Ovary (tissue), 9 donors: ENCODE data around the gene NEURL2. TPM values are rescaled to one million over a fixed set of nuclear protein-coding genes. Genes with fewer than 3 reads are reported as not detected.
A peak's percentile ranks its signal among the peaks of the same experiment; 100 is the strongest.

Source experiments
- DNase-seq, 5 donors: peaks; one replicate each; pipeline ENCODE4 v3.0.0-alpha.2; 2019 to 2020
- H3K27ac ChIP-seq, 2 donors: fragments of 200-600 bp; one replicate each; pipeline versions ENCODE4 v1.5.1 to v1.8.0; 2019 to 2022
- H3K27me3 ChIP-seq: fragments of 200-600 bp; one replicate; pipeline ENCODE4 v1.8.0; 2022
- H3K36me3 ChIP-seq: fragments of 200-600 bp; sonication (generic); one replicate; pipeline ENCODE4 v1.5.1; 2019
- H3K4me1 ChIP-seq: one replicate; pipeline ENCODE4 v1.8.1; 2013; ENCODE audit warnings: mild to moderate bottlenecking, moderate library complexity; ENCODE audit not compliant: insufficient read depth
- H3K4me3 ChIP-seq: fragments of 200-600 bp; sonication (generic); one replicate; pipeline ENCODE4 v1.5.1; 2017
- H3K9me3 ChIP-seq, 2 donors: fragments of 200-600 bp in 1 of 2; sonication (generic) in 1 of 2; one replicate each; pipeline versions ENCODE4 v1.5.1 to v1.8.1; 2013 to 2019; ENCODE audit warnings: mild to moderate bottlenecking in 1 of 2, moderate library complexity in 1 of 2
- EP300 ChIP-seq: sonication (generic); formaldehyde crosslinking; IDR thresholded peaks from one replicate; pipeline ENCODE4 v1.6.1; 2017; ENCODE audit warnings: antibody characterized with exemption
- POLR2A ChIP-seq: fragments of 450-650 bp; IDR thresholded peaks from one replicate; pipeline ENCODE4 v1.6.1; 2017; ENCODE audit warnings: antibody characterized with exemption, mild to moderate bottlenecking, moderate library complexity
- WGBS, 3 donors: extraction: QIAGEN DNeasy Blood & Tissue Kit in 1 of 3; methylation state at CpG; one replicate each; pipeline versions ENCODE4 v1.1.5 to v1.1.7; 2013 to 2017; 5-methylcytosine and 5-hydroxymethylcytosine counted together
- intact Hi-C, 4 donors: fragments of 100-400 bp; cut with DNase I; formaldehyde crosslinking; loops; one replicate each; pipeline versions ENCODE4 v1.11.0 to v1.15.1; 2022 to 2023
- polyA plus RNA-seq, 2 donors: library from polyadenylated mRNA; stranded (reverse); fragments of 200-250 nt in 1 of 2; fragments of 350-450 nt in 1 of 2; fragmentation: Illumina TruSeq in 1 of 2; extraction: RNeasy Lipid Tissue Mini Kit (QIAGEN cat#74804) in 1 of 2; gene quantifications; one replicate each; pipeline ENCODE4 v1.2.3, GENCODE V29; 2013 to 2014
- total RNA-seq, 7 donors: library from RNA; depleted of rRNA in 2 of 7; stranded (reverse); fragments of >200 nt in 2 of 7; fragmentation: NEBNext Ultra II Directional in 3 of 7; extraction: Animal tissue kit (Norgen Biotek cat#: 25700) in 3 of 7; gene quantifications; one replicate each; pipeline versions ENCODE4 v1.1.0 to v1.2.4, GENCODE V29; 2016 to 2023
- TF ChIP-seq, protein P1 (sequence below), 3 donors: fragments of 450-650 bp in 2 of 3; fragments of 200-600 bp in 1 of 3; IDR thresholded peaks; one replicate each; pipeline versions ENCODE4 v1.5.1 to v1.8.0; 2016 to 2022; ENCODE audit warnings: antibody characterized with exemption in 3 of 3, mild to moderate bottlenecking in 1 of 3
- donor health status: DM: no; HTN: no; CAD: no; lungs with moderate emphysema.
- donor health status: DM: no; HTN: no; CAD: no.
- donor health status: Bipolar disorder and iron deficiency.
- donor health status: DM: yes; HTN: yes; CAD: no.
- donor health status: DM: no; HTN: no; CAD: no.
- donor health status: DM: yes; HTN: yes; CAD: no.

The NEURL2 gene
- total and polyA plus RNA-seq, 9 donors, result 1.5 to 28.7 (median 12.3) TPM

DNA sequence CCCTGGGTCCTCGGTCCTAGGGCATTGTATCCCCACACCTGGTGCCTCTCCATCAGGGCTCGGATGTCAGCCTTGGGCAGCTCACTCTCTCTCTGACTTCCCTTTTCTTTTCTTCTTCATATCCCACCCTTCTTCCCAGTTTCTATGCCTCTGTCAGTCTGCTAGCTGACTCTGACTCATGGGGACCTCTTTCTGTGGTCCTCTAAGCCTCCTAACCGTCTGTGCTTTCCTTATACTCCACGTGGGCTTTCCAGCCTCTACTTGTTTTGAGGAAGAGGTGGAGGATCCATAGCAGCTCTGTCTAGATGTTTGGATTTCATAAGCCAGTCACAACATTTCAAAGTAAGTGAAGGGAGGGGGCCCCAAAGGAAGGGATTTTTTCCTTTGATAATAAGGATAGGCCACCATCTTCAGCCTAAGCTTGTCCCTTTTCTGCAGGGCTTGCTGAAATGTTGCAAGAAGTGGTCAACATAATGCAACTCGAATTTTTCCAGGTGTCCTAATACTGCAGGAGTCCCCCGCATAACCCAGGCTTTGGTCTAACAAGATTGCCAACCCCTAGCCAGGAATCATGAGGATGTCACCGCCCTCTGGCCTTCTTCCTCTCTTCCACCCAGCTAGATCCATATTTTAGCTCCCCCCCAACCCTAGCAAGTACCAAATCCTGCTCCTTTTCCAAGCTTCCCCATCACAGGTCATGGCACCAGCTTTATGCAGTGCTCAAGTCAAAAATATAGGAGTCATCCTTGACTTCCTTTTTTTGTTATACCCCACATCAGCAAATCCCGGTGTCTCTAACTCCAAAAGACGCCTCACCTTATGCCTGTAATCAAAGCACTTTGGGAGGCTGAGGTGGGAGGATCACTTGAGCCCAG lies 29.7 kb upstream of the NEURL2 start:
- Histone ChIP-seq H3K36me3 (no peaks in the 10 kb centered on the region), H3K27me3 (no peaks in the 10 kb centered on the region), H3K4me3 (no peak overlapping the region), H3K9me3 (no peaks in the 10 kb centered on the region), H3K27ac (peak overlapping the region; percentile 26 to 78), H3K4me1 (peaks cover 40% of the 10 kb centered on the region)
- no peak for TF ChIP-seq POLR2A
- intact Hi-C loops, result no loop called here
- 58 to 67% (median 65%) methylated on average over 9 of the region's 9 CpGs for WGBS, 3 donors
- peak in 2 of 5 donors; percentile 9 to 22 for DNase-seq

DNA sequence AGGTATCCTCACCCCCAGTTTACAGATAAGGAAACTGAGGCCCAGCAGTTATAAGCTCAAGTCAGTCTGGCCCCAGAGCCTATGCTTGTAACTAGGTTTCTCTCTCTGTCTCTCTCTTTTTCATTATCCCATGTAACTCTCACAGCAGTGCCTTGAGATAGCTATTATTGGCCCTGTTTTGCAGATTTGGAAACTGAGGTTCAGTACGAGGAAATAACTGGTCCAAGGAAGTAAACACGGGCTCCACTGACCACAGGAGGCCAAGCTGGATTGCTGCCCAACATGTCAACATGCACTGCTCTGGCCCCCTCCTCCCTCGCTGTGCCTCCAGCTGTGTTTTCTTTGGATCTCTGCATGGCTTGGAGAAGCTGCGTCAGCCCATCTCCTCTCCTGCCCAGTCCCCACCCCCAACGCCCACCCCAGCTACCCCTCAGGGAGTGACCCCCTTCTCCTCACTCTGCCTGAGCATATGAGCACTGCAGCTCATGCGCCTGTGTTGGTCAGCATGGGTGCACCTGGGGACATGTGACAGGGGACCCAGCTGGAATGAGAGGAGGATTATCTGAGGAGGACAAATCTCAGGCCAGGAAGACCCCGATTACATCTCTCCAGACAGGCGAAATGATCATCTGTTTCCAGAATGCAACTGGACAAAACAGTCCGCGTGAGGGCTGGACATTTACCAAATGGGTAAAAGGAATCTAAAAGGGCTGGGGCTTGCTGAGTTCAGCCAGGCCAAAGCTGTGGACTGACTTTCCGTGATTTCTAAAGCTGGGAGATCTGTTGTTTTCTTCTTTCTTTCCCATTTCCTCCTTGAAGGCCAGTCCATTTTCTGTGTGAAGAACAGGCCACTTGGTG lies 28.8 kb upstream of the NEURL2 start:
- Histone ChIP-seq H3K4me1 (peaks cover 31% of the 10 kb centered on the region), H3K27me3 (no peaks in the 10 kb centered on the region), H3K9me3 (no peaks in the 10 kb centered on the region), H3K36me3 (no peaks in the 10 kb centered on the region), H3K27ac (peak overlapping the region; percentile 26 to 78), H3K4me3 (no peak overlapping the region)
- TF ChIP-seq, protein P1, sequence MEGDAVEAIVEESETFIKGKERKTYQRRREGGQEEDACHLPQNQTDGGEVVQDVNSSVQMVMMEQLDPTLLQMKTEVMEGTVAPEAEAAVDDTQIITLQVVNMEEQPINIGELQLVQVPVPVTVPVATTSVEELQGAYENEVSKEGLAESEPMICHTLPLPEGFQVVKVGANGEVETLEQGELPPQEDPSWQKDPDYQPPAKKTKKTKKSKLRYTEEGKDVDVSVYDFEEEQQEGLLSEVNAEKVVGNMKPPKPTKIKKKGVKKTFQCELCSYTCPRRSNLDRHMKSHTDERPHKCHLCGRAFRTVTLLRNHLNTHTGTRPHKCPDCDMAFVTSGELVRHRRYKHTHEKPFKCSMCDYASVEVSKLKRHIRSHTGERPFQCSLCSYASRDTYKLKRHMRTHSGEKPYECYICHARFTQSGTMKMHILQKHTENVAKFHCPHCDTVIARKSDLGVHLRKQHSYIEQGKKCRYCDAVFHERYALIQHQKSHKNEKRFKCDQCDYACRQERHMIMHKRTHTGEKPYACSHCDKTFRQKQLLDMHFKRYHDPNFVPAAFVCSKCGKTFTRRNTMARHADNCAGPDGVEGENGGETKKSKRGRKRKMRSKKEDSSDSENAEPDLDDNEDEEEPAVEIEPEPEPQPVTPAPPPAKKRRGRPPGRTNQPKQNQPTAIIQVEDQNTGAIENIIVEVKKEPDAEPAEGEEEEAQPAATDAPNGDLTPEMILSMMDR (IDR thresholded peaks at IDR 0.05), result no peak
- TF ChIP-seq EP300, result no peak
- TF ChIP-seq POLR2A, result no peak
- WGBS, 3 donors, result 6 to 14% (median 6%) methylated on average over 11 of the region's 11 CpGs
- peak; percentile 85 to 89 (median 86) for DNase-seq
- intact Hi-C loops, result no loop called here

DNA sequence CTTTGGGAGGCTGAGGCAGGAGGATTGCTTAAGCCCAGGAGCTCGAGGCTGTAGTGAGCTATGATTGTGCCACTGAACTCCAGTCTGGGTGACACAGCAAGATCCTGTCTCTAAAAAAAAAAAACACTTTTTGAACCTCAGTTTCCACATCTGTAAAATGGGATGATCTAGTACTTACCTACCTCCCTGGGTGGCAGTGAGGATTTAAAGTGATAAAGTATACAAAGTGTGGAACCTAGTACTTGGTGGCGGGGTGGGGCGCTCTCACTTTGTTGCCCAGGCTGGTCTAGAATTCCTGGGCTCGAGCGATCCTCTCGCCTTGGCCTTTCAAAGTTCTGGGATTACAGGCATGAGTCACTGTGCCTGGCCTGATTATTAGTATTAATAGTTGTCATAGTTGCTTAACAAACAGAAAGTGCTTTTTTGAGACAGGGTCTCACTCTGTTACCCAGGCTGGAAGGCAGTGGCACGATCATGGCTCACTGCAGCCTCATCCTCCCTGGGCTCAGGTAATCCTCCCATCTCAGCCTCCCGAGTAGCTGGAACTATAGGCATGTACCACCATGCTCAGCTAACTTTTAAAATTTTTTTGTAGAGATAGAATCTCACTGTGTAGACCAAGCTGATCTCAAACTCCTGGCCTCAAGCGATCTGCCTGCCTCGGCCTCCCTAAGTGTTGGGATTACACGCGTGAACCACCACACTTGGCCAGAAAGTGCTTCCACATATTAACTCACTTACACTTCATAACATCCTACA lies 27.9 kb upstream of the NEURL2 start:
- intact Hi-C loops, result no loop called here
- Histone ChIP-seq H3K27ac (peak overlapping the region; percentile 60 to 78), H3K9me3 (no peaks in the 10 kb centered on the region), H3K36me3 (no peaks in the 10 kb centered on the region), H3K27me3 (no peaks in the 10 kb centered on the region), H3K4me1 (peaks cover 31% of the 10 kb centered on the region), H3K4me3 (no peak overlapping the region)
- DNase-seq, result peak in 2 of 5 donors; percentile 33 to 58
- TF ChIP-seq EP300 (no peak), POLR2A (no peak)
- TF ChIP-seq, protein P1 (IDR thresholded peaks at IDR 0.05), result no peak
- WGBS, 3 donors, result 64 to 70% (median 67%) methylated on average over 12 of the region's 12 CpGs

DNA sequence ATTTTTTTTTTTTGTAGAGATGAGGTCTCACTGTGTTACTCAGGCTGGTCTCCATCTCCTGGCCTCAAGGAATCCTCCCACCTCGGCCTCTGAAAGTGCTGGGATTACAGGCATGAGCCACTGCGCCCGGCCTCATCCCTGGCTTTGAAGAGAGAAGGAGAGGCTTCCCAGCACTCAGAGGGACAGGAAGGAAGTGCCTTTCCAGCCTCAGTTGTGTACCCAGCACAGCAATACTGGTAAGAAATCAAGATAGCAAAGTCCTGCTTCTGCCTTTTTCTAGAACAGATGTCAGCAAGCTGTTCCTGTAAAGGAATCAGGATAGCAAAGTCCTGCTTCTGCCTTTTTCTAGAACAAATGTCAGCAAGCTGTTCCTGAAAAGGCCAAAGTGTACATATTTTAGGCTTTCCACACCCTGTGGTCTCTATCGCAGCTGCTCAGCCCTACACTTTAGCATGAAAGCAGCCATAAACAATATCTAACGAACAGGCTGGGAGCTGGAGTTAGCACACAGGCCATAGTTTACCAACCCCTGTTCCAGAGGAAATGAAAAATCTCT lies 27.3 kb upstream of the NEURL2 start:
- H3K4me3 ChIP-seq, result no peak overlapping the region
- H3K27ac ChIP-seq, result peak overlapping the region; percentile 60 to 78
- H3K27me3 ChIP-seq, result no peaks in the 10 kb centered on the region
- peak in 1 of 5 donors; percentile 29 for DNase-seq
- H3K4me1 ChIP-seq, result peaks cover 31% of the 10 kb centered on the region
- no peaks in the 10 kb centered on the region for H3K36me3 ChIP-seq
- H3K9me3 ChIP-seq, result no peaks in the 10 kb centered on the region
- WGBS, 3 donors, result 15 to 22% (median 17%) methylated on average over 5 of the region's 5 CpGs
- intact Hi-C loops, result no loop called here
- TF ChIP-seq EP300 (no peak), POLR2A (no peak)
- TF ChIP-seq, protein P1 (IDR thresholded peaks at IDR 0.05), result no peak
